Upper lobe of left lung (tissue), 4 donors: ENCODE results near the gene CNTNAP2.

Experiments
- POLR2A ChIP-seq, 4 donors: fragments of 450-650 bp; IDR thresholded peaks; one replicate each; pipeline ENCODE4 v1.5.1; 2016 to 2017; ENCODE audit warnings: antibody characterized with exemption in 4 of 4, mild to moderate bottlenecking in 2 of 4
- POLR2AphosphoS5 ChIP-seq, 2 donors: sonication (generic); formaldehyde crosslinking; IDR thresholded peaks; one replicate each; pipeline ENCODE4 v1.5.1; 2017; ENCODE audit warnings: antibody characterized with exemption in 2 of 2
- TF ChIP-seq, protein P1 (sequence below), 6 experiments: fragments of 450-650 bp in 4 of 6; fragments of 200-600 bp in 2 of 6; sonication (generic) in 2 of 6; IDR thresholded peaks; one replicate each; pipeline ENCODE4 v1.5.1; 2016 to 2019; ENCODE audit warnings: antibody characterized with exemption in 6 of 6

- TF ChIP-seq POLR2A (IDR thresholded peaks at IDR 0.05), result no peak
- TF ChIP-seq, protein P1, sequence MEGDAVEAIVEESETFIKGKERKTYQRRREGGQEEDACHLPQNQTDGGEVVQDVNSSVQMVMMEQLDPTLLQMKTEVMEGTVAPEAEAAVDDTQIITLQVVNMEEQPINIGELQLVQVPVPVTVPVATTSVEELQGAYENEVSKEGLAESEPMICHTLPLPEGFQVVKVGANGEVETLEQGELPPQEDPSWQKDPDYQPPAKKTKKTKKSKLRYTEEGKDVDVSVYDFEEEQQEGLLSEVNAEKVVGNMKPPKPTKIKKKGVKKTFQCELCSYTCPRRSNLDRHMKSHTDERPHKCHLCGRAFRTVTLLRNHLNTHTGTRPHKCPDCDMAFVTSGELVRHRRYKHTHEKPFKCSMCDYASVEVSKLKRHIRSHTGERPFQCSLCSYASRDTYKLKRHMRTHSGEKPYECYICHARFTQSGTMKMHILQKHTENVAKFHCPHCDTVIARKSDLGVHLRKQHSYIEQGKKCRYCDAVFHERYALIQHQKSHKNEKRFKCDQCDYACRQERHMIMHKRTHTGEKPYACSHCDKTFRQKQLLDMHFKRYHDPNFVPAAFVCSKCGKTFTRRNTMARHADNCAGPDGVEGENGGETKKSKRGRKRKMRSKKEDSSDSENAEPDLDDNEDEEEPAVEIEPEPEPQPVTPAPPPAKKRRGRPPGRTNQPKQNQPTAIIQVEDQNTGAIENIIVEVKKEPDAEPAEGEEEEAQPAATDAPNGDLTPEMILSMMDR (IDR thresholded peaks at IDR 0.05), result no peak
- no peak for TF ChIP-seq POLR2AphosphoS5 (IDR thresholded peaks at IDR 0.05)
Observed at GRCh38 chr7:146514304-146514703, 397.7 kb downstream of the CNTNAP2 start.
